GM19099 (cell line): Measurements from ENCODE around the gene CEP85.

ENCODE experiments used
- POLR2A ChIP-seq: IDR thresholded peaks from 3 replicates; pipeline ENCODE4 v1.6.1; 2011; ENCODE audit warnings: low read depth; ENCODE audit not compliant: insufficient read length; ENCODE audit errors: extremely low read depth

CEP85 gene

DNA sequence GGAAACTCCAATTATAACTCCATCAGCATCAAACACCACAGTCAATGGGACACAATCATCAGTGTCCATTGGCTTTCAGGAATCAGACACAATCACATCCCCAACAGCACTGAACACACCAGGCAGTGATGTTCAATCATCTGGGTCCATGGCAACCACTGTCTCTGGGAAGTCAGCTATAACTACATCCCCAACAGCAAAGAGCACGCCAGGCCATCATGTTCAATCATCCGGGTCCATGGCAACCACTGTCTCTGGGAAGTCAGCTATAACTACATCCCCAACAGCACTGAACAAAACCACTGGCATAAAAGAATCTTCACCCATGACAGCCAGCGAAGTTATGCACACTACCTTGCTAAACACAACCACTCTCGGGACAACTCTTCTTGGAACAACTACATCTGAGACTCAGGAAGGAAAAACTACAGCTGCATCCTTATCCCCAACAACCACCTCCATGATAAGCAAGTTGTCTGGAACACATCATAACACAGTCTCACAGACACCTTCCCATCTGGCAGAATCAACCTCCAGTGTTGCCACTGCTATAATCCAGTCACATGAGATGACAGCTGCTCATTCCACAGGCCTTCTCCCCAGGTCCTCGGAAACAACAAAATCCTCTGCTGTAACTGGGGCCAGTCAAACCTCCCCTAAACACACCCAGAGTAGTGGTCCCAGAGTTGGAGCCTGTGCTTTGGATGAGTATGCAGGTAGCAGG, 23.7 kb upstream of the CEP85 start:
- no peak for TF ChIP-seq POLR2A

DNA sequence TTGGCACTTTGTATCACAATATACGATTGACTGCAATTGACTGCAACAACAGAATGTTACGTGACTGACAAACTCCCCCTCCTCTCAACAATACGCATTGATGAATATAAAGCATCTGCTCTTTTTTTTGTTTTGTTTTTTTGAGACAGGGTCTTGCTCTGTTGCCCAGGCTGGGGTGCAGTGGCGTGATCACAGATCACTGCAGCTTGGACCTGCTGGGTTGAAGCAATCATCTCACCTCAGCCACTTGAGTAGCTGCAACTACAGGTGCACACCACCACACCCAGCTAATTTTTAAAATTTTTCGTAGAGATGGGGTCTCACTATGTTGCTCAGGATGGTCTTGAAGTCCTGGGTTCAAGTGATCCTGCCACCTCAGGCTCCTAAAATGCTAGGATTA, 21.3 kb upstream of the CEP85 start:
- no peak for TF ChIP-seq POLR2A

DNA sequence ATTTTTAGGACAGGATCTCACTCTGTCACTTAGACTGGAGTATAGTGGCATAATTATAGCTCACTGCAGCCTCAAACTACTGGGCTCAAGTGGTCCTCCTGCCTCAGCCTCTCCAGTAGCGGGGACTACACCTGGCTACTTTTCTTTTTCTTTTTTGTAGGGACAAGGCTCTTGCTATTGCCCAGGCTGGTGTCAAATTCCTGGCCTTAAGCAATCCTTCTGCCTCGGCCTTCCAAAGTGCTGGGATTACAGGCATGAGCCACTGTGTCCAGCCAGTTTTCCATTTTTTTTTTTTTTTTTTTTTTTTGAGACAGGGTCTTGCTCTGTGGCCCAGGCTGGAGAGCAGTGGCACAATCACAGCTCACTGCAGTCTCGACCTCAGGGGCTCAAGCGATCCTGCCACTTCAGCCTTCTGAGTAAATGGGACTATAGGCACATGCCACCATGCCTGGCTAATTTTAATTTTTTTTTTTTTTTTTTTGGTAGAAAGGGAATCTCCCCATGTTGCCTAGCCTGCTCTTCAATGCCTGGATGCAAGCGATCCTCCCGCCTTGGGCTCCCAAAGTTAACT, 20.6 kb upstream of the CEP85 start:
- no peak for TF ChIP-seq POLR2A

DNA sequence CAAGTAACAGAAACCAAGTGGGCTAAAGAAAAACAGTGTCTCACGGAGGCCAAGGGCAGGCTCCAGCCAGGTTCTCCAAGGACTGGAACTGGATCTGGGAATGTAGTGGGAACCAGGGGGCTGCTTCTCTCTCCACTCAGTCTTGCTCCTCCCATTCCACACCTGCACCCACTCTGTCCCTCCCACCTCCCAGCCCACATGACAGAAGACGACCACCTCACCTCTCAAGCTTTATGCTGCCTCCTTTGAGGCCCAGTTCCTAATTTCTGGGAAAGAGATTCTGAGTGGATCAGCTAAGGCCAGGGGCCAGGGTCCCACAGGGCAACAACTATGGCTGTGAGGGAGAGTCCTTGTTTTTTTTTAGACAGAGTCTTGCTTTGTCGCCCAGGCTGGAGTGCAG, 18.8 kb upstream of the CEP85 start:
- TF ChIP-seq POLR2A, result no peak

DNA sequence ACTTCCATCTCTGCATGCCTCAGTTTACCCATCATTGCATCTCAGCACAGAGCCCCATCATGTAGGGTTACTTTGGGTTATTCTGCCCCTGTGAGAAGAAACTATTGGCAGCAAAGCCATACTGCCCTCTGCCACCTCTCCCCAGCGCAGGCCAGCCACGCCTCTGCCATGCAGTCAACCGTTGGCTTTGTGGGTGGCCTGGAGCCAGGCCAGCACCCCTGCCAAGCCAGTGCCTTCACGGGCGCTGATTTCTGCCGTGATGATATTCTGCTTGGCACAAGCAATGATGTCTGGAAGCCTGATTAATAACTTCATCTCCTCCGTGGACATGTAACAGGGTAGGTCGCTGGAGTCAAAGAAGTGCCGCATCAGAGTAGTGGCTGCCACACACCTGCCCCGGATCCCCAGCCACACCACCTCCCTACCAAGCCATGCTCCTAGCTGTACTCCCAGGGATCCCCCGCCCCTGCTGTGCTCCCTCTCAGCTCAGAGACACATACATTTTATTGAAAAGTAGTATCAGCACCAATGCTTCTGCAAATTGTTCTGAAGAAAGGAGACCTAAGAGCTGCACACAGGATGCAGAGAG, 15.0 kb upstream of the CEP85 start:
- TF ChIP-seq POLR2A, result no peak

DNA sequence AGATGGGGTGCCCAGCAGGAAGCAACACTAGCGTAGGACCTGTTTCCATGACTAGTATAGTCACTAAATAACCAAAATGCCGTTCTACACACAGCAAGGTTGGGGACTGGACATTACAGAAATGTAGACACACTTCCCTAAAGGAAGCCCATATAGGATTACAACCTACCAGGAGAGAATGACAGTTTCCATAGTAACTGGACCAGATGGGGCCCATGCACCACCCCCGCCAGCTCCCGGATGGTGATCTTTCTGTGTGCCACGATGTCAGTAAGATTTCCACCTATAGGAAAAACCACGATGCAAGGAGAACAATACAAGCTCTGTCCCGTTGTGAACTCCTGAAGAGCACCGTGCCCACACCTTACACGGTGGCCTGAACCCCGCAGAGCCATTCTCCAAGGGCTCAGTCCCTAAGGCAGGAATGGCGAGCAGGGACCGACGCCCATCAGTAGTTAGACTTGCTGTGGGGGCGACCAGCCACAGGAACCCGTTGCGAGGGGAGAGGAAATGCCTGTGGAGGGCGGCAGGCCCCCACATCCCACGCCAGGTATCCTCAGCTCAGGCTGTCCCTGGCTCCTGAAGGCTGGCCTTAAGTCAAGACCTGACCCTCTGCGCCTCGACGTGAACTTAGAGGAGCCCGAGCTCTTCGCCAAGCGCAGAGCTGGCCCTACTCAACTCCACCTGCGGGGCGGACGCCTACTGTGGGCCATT, 13.6 kb upstream of the CEP85 start:
- TF ChIP-seq POLR2A, result no peak

DNA sequence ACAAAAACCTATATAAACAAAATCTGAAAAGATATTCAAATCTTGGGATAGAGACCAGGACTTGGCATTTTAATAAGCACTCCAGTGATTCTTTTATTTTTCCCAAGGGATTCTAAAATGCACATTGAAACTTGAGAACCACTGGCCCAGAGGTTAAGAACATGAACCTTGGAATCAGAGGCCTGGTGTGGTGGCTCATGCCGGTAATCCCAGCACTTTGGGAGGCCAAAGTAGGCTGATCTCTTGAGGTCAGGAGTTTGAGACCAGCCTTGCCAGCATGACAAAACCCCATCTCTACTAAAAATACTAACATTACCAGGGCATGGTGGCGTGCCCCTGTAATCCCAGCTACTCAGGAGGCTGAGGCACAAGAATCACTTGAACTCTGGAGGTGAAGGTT, 12.9 kb upstream of the CEP85 start:
- TF ChIP-seq POLR2A, result no peak

DNA sequence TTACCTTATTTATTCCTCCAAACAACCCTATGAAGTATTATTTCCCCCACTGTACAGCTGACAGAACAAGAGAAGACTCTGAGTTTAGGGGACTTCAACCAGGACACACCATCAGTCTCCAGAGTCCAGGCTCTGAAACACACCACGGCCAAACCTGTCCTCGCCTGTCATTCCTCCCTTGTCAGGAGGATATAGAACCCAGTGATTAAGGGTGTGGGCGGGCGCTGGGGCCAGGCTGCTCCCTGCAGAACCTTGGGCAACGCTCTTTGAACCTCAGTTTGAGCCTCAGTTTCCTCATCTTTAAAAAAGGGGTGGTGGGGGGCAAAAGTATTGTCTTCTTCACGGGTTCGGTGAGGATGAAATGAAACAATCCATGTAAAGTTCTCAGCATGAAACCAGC, 9.4 kb upstream of the CEP85 start:
- no peak for TF ChIP-seq POLR2A

DNA sequence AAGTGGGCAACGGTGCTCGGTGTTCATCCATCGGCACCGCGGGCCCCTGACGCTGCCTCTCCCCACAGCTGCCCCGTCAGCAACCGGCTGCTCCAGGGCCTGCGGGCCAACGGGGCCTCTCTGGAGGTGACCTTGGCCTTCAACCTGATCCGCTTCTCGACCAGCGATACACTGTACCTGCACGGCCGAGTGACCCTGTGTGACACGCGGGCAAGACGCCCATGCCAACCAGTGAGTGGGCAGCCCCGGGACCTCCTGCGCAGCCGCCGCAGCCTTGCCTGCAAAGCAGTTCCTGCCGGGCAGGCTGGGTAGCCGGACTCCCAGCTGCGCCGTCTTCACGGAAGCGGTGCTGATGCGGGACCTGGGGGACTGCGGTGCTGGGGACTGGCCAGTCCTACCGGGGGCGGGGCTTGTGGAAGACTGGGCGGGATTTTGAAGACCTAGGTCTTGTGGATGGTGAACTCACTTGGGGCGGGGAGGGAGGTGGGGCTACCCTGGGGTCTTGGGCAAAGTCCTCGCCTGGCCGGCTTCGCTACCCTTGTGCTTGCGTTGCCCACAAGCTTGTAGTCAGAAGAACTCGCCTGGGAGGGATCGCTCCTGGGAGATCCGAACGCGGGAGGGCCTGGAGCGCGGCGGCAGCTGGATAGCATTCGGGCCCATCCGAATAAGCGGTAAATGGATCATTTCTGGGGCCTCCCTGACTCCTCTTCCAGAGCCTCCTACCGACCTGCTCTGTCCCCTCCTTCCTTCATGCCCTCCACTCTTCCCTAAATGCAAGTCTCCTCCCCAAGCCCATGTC, 8.8 kb upstream of the CEP85 start:
- TF ChIP-seq POLR2A, result no peak

DNA sequence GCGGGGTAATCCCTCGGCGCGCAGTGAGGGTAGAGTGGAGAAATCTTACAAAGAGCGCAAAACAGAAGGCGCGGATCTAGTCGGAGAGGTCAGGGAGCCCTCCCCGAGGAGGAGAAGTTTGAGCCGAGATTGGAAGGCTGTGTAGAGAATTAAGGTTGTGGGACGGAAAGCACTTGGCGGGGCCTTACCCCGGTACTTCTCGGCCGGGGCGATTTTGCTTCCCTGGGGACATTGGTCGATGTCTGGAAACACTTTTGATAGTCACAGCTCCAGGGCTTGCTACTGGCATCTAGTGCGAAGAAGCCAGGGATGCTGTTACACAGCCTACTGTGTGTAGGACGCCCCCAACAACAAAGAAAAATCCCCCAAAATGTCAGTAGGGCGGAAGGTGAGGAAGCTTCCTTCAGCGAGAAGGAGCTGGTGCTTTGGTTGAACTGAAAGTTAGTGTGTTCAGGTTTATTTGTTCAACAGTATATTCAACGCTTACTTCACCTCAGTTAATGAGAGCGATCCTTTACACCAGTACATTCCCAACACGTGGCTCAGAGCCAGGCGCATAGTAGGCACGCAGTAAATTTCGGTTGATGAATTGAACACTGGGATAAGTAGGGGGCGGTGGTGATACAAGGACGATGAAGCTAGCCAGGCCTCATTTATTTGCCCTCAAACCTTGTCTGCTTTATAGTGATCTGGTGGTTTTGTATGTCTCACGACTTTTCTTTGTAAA, 807 bp downstream of the CEP85 start:
- no peak for TF ChIP-seq POLR2A

DNA sequence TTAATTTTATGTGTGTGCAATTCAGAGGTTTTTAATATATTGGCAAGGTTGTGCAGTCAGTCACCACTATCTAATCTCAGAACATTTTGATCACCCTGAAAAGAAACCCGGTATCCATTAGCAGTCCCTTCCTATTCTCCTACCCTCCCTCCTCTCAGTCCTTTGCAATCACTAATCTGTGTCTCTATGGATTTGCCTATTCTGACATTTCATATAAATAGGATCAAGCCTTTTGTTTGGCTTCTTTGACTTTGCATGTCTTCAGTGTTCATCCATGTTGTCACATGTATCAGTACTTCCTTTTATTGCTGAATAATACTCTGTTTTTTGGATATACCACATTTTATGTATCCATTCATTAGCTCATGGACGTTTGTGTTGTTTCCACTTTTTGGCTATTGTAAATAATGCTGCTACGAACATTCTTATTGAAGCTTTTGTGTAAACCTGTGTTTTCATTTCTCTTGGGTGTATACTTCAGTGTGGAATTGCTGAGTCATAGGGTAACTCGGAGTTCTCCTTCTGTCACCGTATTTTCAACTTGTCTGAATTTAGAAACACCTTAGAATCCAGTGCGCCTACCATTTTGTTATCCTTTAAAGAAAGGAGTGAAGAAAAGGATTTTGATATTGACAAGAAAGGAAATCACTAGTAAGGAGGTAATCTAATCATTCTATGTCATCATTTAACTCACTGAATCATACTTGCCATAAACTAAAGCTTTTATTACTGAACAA, 3.4 kb downstream of the CEP85 start:
- no peak for TF ChIP-seq POLR2A

DNA sequence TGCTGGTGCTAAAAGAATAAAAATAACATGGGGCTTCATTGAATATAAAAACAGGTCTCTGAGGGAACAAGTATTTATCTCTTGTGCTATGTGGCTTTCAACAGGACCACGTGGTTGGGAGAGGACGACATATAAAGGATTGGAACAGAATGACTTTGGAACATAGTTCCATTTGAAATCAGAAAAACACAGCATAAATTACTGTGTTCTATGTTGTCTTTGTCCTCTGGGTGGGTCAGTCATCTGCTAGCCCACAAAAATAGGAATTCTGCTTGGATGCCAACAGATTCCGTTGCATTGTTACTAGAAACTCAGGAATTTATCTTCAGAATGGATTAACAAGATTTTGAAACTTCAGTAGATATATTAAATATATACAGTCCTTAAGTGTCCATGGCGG, 5.9 kb downstream of the CEP85 start:
- TF ChIP-seq POLR2A, result no peak

DNA sequence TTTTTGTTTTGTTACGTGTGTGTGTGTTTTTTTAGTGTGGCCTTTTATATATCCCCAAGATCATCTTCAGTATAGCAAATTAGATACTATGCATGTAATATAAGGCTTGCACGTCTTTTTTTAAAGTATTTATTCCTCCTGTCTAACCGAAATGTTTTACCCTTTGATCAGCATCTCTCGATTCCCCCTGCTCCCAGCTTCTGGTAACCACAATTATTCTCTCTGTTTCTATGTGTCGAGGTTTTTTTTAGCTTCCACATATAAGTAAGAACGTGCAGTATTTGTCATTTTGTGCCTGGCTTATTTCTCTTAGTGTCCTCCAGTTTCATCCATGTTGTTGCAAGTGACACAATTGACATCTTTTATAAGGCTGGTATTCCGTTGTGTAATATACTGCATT, 18.7 kb downstream of the CEP85 start:
- TF ChIP-seq POLR2A, result no peak

DNA sequence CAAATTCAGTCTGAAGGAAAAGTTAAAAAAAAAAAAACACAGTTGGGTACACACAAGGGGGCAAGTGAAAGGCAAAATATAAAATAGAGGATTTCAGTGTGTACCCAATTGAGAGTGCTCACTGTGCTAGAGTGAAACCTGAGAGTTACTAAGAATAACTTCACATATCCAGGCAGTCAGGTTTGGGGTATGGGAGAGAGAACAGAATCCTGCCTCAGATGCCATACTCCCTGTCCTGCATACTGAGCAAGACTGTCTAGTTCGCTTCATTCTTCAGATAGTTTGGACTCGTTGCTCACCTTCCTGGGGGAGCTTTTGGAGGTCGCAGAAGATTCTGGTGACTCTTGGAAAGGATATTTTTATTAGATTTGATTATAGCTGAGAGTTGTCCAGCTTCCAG, 20.4 kb downstream of the CEP85 start:
- TF ChIP-seq POLR2A, result no peak
